D721Med (cell line): ENCODE results near the gene ZNF493.

ENCODE experiments used
- DNase-seq: peaks from one replicate; pipeline ENCODE4 v3.0.0; 2011; ENCODE audit warnings: low spot score; ENCODE audit not compliant: insufficient read length
- FAIRE-seq: peaks from 2 replicates; lab custom pipeline; 2011; peaks lifted over from hg19 to GRCh38; lab: Jason Lieb, UNC
- CTCF ChIP-seq: IDR thresholded peaks from 2 replicates; pipeline ENCODE4 v1.5.1; 2012; ENCODE audit warnings: mild to moderate bottlenecking, control low read depth; ENCODE audit not compliant: insufficient read depth; ENCODE audit errors: missing control alignments

ZNF493 gene

GRCh38 chr19:21432590-21432989 is 35.7 kb downstream of the ZNF493 start:
- no peak for DNase-seq
- no peak for TF ChIP-seq CTCF
- FAIRE-seq, result no peak

GRCh38 chr19:21434516-21434915 is 37.6 kb downstream of the ZNF493 start:
- TF ChIP-seq CTCF, result no peak
- FAIRE-seq, result no peak
- no peak for DNase-seq

- DNase-seq (no peak), FAIRE-seq (no peak)
These were observed 38.1 kb downstream of the ZNF493 start for GRCh38 chr19:21434967-21435544.

GRCh38 chr19:21439201-21439751 is 42.3 kb downstream of the ZNF493 start:
- FAIRE-seq (no peak), DNase-seq (no peak)
- no peak for TF ChIP-seq CTCF

More at GRCh38 chr19:21434967-21435544, 38.1 kb downstream of the ZNF493 start:
- TF ChIP-seq CTCF, result no peak

GRCh38 chr19:21440321-21440720 is 43.4 kb downstream of the ZNF493 start:
- no peak for DNase-seq
- FAIRE-seq, result no peak

GRCh38 chr19:21451187-21451586 is 54.3 kb downstream of the ZNF493 start:
- DNase-seq, result no peak
- TF ChIP-seq CTCF, result no peak
- no peak for FAIRE-seq

More at GRCh38 chr19:21440321-21440720, 43.4 kb downstream of the ZNF493 start:
- no peak for TF ChIP-seq CTCF

- TF ChIP-seq CTCF, result no peak
- FAIRE-seq (no peak), DNase-seq (no peak)
These were observed 58.0 kb downstream of the ZNF493 start for GRCh38 chr19:21454901-21455300.
